Osteoblast (primary cell): Measurements from ENCODE around the gene CCHCR1. TPM values are rescaled to one million over a fixed set of nuclear protein-coding genes. Genes with fewer than 3 reads are reported as not detected.
A peak's percentile ranks its signal among the peaks of the same experiment; 100 is the strongest.

Source experiments
- DNase-seq: peaks from one replicate; pipeline ENCODE4 v3.0.0; 2011; ENCODE audit warnings: low spot score, mixed read lengths; ENCODE audit not compliant: insufficient read length; ENCODE audit errors: missing footprints
- H2AFZ ChIP-seq: 2 replicates; pipeline ENCODE4 v1.6.0; 2011; ENCODE audit warnings: mild to moderate bottlenecking, low read length
- H3K27ac ChIP-seq: 2 replicates; pipeline ENCODE4 v1.5.1; 2011; ENCODE audit warnings: mild to moderate bottlenecking, low read depth, low read length, moderate library complexity
- H3K27me3 ChIP-seq: 2 replicates; pipeline ENCODE4 v1.6.0; 2012; ENCODE audit warnings: mild to moderate bottlenecking, control low read depth, inconsistent platforms, low read length, moderate library complexity; ENCODE audit not compliant: insufficient read depth
- H3K36me3 ChIP-seq: 2 replicates; pipeline ENCODE4 v1.5.1; 2011; ENCODE audit warnings: mild to moderate bottlenecking, low read length, control low read depth, moderate library complexity; ENCODE audit not compliant: insufficient read depth
- H3K4me1 ChIP-seq: 2 replicates; pipeline ENCODE4 v1.5.1; 2011; ENCODE audit warnings: mild to moderate bottlenecking, low read length, control low read depth, moderate library complexity; ENCODE audit not compliant: insufficient read depth
- H3K4me2 ChIP-seq: 2 replicates; pipeline ENCODE4 v1.6.0; 2011; ENCODE audit warnings: mild to moderate bottlenecking, low read length; ENCODE audit not compliant: insufficient read depth
- H3K4me3 ChIP-seq: fragments of 200-600 bp; sonication (generic); 3 replicates; pipeline ENCODE4 v1.5.1; 2012; ENCODE audit warnings: mild to moderate bottlenecking, low read length, inconsistent platforms; ENCODE audit not compliant: insufficient read depth
- H3K79me2 ChIP-seq: 2 replicates; pipeline ENCODE4 v1.6.0; 2012; ENCODE audit warnings: mild to moderate bottlenecking, low read length, control low read depth, inconsistent platforms; ENCODE audit not compliant: insufficient read depth
- H3K9me3 ChIP-seq: 2 replicates; pipeline ENCODE4 v1.5.1; 2011; ENCODE audit warnings: low read depth, low read length, control low read depth
- H4K20me1 ChIP-seq: 2 replicates; pipeline ENCODE4 v1.6.0; 2012; ENCODE audit warnings: mild to moderate bottlenecking, low read length, control low read depth; ENCODE audit not compliant: insufficient read depth
- total RNA-seq: library from RNA; depleted of rRNA; stranded (reverse); fragments of >200 nt; gene quantifications from 2 replicates; pipeline ENCODE4 v1.2.3, GENCODE V29; 2012
- TF ChIP-seq, protein P1 (sequence below): IDR thresholded peaks from 2 replicates; pipeline ENCODE4 v1.5.1; 2011; ENCODE audit warnings: mild to moderate bottlenecking, low read depth, low read length, moderate library complexity; ENCODE audit errors: extremely low read depth

The CCHCR1 gene
- total RNA-seq, 1 donor: 14.1 TPM

DNA sequence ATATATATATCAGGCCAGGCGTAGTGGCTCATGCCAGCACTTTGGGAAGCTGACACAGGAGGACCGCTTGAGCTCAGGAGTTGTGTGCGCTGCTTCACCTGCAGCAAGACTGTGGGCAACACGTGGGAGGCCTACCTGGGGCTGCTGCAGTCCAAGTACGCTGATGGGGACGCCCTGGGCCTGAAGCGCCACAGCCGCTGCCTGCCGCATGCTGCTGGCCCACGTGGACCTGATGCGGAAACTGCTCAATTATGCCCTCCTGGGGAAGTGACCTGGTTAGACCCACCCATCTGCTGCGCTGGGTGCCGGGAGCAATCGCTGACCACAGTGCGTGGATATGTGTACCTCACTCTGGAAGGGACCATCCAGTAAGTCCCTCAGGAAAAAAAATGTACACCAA, 17.0 kb downstream of the CCHCR1 start:
- no peak overlapping the region for H3K4me3 ChIP-seq
- H2AFZ ChIP-seq: no peak overlapping the region
- no peaks in the 10 kb centered on the region for H3K79me2 ChIP-seq
- H3K4me1 ChIP-seq: peaks cover 7% of the 10 kb centered on the region
- peaks cover 11% of the 10 kb centered on the region for H3K36me3 ChIP-seq
- H3K27me3 ChIP-seq: no peaks in the 10 kb centered on the region
- H4K20me1 ChIP-seq: no peaks in the 10 kb centered on the region
- TF ChIP-seq, protein P1, sequence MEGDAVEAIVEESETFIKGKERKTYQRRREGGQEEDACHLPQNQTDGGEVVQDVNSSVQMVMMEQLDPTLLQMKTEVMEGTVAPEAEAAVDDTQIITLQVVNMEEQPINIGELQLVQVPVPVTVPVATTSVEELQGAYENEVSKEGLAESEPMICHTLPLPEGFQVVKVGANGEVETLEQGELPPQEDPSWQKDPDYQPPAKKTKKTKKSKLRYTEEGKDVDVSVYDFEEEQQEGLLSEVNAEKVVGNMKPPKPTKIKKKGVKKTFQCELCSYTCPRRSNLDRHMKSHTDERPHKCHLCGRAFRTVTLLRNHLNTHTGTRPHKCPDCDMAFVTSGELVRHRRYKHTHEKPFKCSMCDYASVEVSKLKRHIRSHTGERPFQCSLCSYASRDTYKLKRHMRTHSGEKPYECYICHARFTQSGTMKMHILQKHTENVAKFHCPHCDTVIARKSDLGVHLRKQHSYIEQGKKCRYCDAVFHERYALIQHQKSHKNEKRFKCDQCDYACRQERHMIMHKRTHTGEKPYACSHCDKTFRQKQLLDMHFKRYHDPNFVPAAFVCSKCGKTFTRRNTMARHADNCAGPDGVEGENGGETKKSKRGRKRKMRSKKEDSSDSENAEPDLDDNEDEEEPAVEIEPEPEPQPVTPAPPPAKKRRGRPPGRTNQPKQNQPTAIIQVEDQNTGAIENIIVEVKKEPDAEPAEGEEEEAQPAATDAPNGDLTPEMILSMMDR: no peak
- no peak overlapping the region for H3K4me2 ChIP-seq
- DNase-seq: peak; percentile 10
- no peaks in the 10 kb centered on the region for H3K9me3 ChIP-seq
- no peak overlapping the region for H3K27ac ChIP-seq

DNA sequence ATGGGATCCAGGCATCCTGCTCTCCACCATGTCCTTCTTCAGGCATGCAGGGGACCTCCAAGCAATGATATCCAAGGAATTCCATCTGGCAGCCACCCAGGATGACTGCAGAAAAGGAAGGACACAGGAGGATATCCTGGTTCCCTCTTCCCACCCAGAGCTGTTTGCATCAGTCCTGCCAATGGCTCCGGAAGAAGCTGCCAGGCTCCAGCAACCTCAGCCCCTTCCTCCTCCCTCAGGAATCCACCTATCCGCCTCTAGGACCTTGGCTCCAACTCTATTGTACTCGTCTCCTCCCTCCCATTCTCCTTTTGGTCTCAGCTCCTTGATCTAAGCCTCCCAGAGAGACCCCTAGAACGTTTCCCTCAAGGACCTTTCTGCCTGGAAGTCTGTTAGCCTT, 18.0 kb downstream of the CCHCR1 start:
- no peaks in the 10 kb centered on the region for H3K27me3 ChIP-seq
- no peaks in the 10 kb centered on the region for H3K79me2 ChIP-seq
- peaks cover 10% of the 10 kb centered on the region for H3K36me3 ChIP-seq
- TF ChIP-seq, protein P1: no peak
- H3K27ac ChIP-seq: no peak overlapping the region
- H2AFZ ChIP-seq: peak overlapping the region; percentile 21
- no peak overlapping the region for H3K4me3 ChIP-seq
- no peaks in the 10 kb centered on the region for H3K9me3 ChIP-seq
- no peaks in the 10 kb centered on the region for H4K20me1 ChIP-seq
- DNase-seq: peak; percentile 76
- no peak overlapping the region for H3K4me2 ChIP-seq
- peaks cover 7% of the 10 kb centered on the region for H3K4me1 ChIP-seq

DNA sequence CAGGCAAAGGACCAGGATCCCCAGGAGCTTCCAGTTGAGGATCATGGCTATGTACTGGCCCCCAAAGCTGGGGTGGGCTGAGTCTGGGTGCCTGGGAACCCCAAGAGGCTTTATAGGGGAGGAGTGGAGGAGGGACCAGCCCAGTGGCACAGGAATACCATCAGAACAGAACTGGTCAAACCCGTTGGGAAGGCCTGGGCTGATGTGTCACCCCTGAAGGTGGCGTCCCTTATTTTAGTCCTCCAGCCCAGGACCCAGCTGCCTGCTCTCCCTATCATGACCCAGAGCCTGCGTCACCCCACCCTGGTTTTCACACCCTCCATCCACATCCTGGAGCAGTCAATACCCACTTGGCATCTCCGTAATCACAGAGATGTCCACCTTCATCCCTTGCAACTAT, 18.6 kb downstream of the CCHCR1 start, which contains the start of gene PSORS1C2:
Gene PSORS1C2 (minus strand): TSS at position 85 of the 400 bp plus-strand sequence. CDS start 40 bp downstream, at position 45.
- peaks cover 7% of the 10 kb centered on the region for H3K4me1 ChIP-seq
- peaks cover 6% of the 10 kb centered on the region for H3K36me3 ChIP-seq
- peak within 1 kb of the TSS; percentile 78 for H3K4me2 ChIP-seq
- H3K27ac ChIP-seq: no peak within 1 kb of the TSS
- peak within 1 kb of the TSS; percentile 87 for H2AFZ ChIP-seq
- peak within 1 kb of the TSS; percentile 62 for H3K4me3 ChIP-seq
- H3K9me3 ChIP-seq: no peaks in the 10 kb centered on the region
- no peaks in the 10 kb centered on the region for H3K79me2 ChIP-seq
- no peaks in the 10 kb centered on the region for H3K27me3 ChIP-seq
- TF ChIP-seq, protein P1: no peak
- H4K20me1 ChIP-seq: no peaks in the 10 kb centered on the region
- peak; percentile 15 for DNase-seq

DNA sequence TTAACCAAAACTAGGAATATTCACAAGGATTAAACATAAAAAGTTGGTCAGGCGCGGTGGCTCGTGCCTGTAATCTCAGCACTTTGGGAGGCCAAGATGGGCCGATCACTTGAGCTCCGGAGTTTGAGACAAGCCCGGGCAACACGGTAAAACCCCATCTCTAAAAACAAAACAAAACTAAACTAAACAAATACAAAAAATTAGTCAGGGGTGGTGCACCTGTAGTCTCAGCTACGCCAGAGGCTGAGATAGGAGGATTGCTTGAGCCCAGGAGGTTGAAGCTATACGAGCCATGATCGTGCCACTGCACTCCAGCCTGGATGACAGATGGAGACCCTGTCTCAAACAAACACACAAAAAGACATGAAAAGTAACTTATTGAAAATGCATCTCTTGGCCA, 21.9 kb downstream of the CCHCR1 start:
- TF ChIP-seq, protein P1: no peak
- Histone ChIP-seq H3K4me2 (no peak overlapping the region), H3K4me1 (peaks cover 7% of the 10 kb centered on the region), H3K36me3 (no peaks in the 10 kb centered on the region), H3K79me2 (no peaks in the 10 kb centered on the region), H3K9me3 (no peaks in the 10 kb centered on the region), H3K27me3 (no peaks in the 10 kb centered on the region), H3K4me3 (no peak overlapping the region), H4K20me1 (no peaks in the 10 kb centered on the region), H2AFZ (no peak overlapping the region), H3K27ac (no peak overlapping the region)
- DNase-seq: no peak
